MM.1S (cell line): ENCODE measurements around the gene PHF21B.

Experiments used
- DNase-seq: peaks from one replicate; pipeline ENCODE4 v3.0.0-alpha.2; 2015
- H2AFZ ChIP-seq: fragments of 300-600 bp; sonication (generic); 2 replicates; pipeline ENCODE4 v1.6.0; 2016; ENCODE audit warnings: antibody characterized with exemption, low read length
- H3F3A ChIP-seq: fragments of 300-600 bp; sonication (generic); 2 replicates; pipeline ENCODE4 v1.6.1; 2016; ENCODE audit warnings: mild to moderate bottlenecking, antibody characterized with exemption, low read length, moderate library complexity, mixed read lengths; ENCODE audit not compliant: insufficient read depth
- H3K27ac ChIP-seq: fragments of 300-600 bp; sonication (generic); 2 replicates; pipeline ENCODE4 v1.5.1; 2016; ENCODE audit warnings: mild to moderate bottlenecking, low read length
- H3K27me3 ChIP-seq: fragments of 300-600 bp; sonication (generic); replicated peaks from 2 replicates; pipeline ENCODE4 v1.6.0; 2016; ENCODE audit warnings: low read length; ENCODE audit not compliant: insufficient read depth
- H3K36me3 ChIP-seq: fragments of 300-600 bp; sonication (generic); replicated peaks from 2 replicates; pipeline ENCODE4 v1.6.1; 2016; ENCODE audit warnings: mild to moderate bottlenecking, low read length, mixed read lengths; ENCODE audit not compliant: insufficient read depth
- H3K4me1 ChIP-seq: fragments of 300-600 bp; sonication (generic); 2 replicates; pipeline ENCODE4 v1.6.1; 2016; ENCODE audit warnings: low read length, mixed read lengths
- H3K4me2 ChIP-seq: fragments of 300-600 bp; sonication (generic); 2 replicates; pipeline ENCODE4 v1.6.0; 2016; ENCODE audit warnings: low read depth, low read length
- H3K4me3 ChIP-seq: fragments of 300-600 bp; sonication (generic); 2 replicates; pipeline ENCODE4 v1.5.1; 2016; ENCODE audit warnings: low read length, mixed read lengths
- H3K79me2 ChIP-seq: fragments of 300-600 bp; sonication (generic); 2 replicates; pipeline ENCODE4 v1.6.1; 2016; ENCODE audit warnings: mixed run types, low read length, mixed read lengths
- H3K9ac ChIP-seq: fragments of 300-600 bp; sonication (generic); 2 replicates; pipeline ENCODE4 v1.6.1; 2016; ENCODE audit warnings: low read length, mixed read lengths
- H3K9me2 ChIP-seq: fragments of 300-600 bp; sonication (generic); replicated peaks from 2 replicates; pipeline ENCODE4 v1.6.1; 2016; ENCODE audit warnings: mild to moderate bottlenecking, low read length, mixed read lengths; ENCODE audit not compliant: insufficient read depth
- H3K9me3 ChIP-seq: fragments of 300-600 bp; sonication (generic); replicated peaks from 2 replicates; pipeline ENCODE4 v1.6.1; 2016; ENCODE audit warnings: mild to moderate bottlenecking, low read length, mixed read lengths; ENCODE audit not compliant: insufficient read depth
- H4K20me1 ChIP-seq: fragments of 300-600 bp; sonication (generic); 2 replicates; pipeline ENCODE4 v1.6.1; 2016; ENCODE audit warnings: mild to moderate bottlenecking, low read length, moderate library complexity, mixed read lengths; ENCODE audit not compliant: insufficient read depth
- EZH2 ChIP-seq: fragments of 300-600 bp; sonication (generic); optimal IDR thresholded peaks from 2 replicates; pipeline ENCODE3; 2017; ENCODE audit warnings: low read depth, mild to moderate bottlenecking, antibody characterized with exemption, low read length, mixed read lengths
- EZH2phosphoT487 ChIP-seq: fragments of 300-600 bp; sonication (generic); IDR thresholded peaks from 2 replicates; pipeline ENCODE4 v1.6.1; 2018; ENCODE audit warnings: antibody characterized with exemption, low read length
- TF ChIP-seq, protein P1 (sequence below): fragments of 300-600 bp; sonication (generic); IDR thresholded peaks from 2 replicates; pipeline ENCODE4 v1.5.1; 2016; ENCODE audit warnings: antibody characterized with exemption, low read length, mixed read lengths

PHF21B gene

DNA sequence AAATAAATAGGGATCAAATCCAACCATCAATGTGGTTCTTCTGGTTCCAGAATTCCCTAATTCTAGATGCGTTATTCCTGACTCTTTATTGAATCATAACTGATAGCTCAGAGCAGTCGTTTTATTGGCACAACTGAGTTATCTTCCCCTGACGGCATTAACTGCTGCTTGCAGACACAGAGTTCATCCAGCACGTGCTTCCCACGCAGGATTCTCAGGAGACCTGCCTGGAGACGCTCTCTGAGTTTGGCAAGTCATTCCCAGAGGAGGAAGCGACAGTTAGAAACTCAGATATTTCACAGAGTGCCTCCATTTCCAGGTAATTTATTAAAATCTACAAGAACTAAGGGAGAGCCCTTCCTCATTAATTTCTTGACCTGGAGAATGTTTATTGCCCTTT lies 35.4 kb upstream of the PHF21B start:
- no peaks in the 10 kb centered on the region for H3K36me3 ChIP-seq
- no peaks in the 10 kb centered on the region for H3K4me1 ChIP-seq
- H4K20me1 ChIP-seq: no peaks in the 10 kb centered on the region
- H3K4me3 ChIP-seq: no peak overlapping the region
- no peaks in the 10 kb centered on the region for H3K9me3 ChIP-seq
- TF ChIP-seq EZH2phosphoT487 (no peak), EZH2 (no peak)
- TF ChIP-seq, protein P1, sequence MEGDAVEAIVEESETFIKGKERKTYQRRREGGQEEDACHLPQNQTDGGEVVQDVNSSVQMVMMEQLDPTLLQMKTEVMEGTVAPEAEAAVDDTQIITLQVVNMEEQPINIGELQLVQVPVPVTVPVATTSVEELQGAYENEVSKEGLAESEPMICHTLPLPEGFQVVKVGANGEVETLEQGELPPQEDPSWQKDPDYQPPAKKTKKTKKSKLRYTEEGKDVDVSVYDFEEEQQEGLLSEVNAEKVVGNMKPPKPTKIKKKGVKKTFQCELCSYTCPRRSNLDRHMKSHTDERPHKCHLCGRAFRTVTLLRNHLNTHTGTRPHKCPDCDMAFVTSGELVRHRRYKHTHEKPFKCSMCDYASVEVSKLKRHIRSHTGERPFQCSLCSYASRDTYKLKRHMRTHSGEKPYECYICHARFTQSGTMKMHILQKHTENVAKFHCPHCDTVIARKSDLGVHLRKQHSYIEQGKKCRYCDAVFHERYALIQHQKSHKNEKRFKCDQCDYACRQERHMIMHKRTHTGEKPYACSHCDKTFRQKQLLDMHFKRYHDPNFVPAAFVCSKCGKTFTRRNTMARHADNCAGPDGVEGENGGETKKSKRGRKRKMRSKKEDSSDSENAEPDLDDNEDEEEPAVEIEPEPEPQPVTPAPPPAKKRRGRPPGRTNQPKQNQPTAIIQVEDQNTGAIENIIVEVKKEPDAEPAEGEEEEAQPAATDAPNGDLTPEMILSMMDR: no peak
- no peaks in the 10 kb centered on the region for H3K79me2 ChIP-seq
- no peak overlapping the region for H3K27ac ChIP-seq
- no peak overlapping the region for H2AFZ ChIP-seq
- H3K4me2 ChIP-seq: no peak overlapping the region
- peaks cover 98% of the 10 kb centered on the region for H3K27me3 ChIP-seq
- no peak for DNase-seq
- H3F3A ChIP-seq: no peaks in the 10 kb centered on the region
- no peak overlapping the region for H3K9ac ChIP-seq
- H3K9me2 ChIP-seq: no peaks in the 10 kb centered on the region

DNA sequence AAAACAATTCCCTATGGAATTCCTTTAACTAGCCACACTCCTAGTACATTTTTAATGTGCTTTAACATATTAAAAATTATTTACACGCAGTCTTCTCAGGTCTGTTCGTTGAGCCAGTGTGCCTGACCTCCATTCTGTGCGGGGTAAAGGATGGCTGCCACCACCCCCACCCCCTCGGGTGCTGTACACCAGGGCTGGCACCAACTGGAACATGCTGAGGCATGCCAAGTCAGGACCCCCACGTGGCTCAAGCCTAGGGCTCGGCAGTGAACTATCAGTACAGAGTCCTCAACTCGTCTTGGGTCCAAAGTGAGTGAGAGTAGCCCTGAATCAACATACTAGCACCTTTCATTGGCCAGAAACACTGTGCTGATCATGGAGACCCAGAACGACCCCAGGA lies 32.5 kb upstream of the PHF21B start:
- H2AFZ ChIP-seq: no peak overlapping the region
- no peaks in the 10 kb centered on the region for H4K20me1 ChIP-seq
- H3K79me2 ChIP-seq: no peaks in the 10 kb centered on the region
- H3K36me3 ChIP-seq: no peaks in the 10 kb centered on the region
- H3K9me2 ChIP-seq: no peaks in the 10 kb centered on the region
- no peak for DNase-seq
- H3F3A ChIP-seq: no peaks in the 10 kb centered on the region
- no peaks in the 10 kb centered on the region for H3K4me1 ChIP-seq
- TF ChIP-seq, protein P1: no peak
- TF ChIP-seq EZH2phosphoT487 (no peak), EZH2 (no peak)
- H3K9me3 ChIP-seq: no peaks in the 10 kb centered on the region
- peaks cover 84% of the 10 kb centered on the region for H3K27me3 ChIP-seq
- H3K4me3 ChIP-seq: no peak overlapping the region
- H3K9ac ChIP-seq: no peak overlapping the region
- H3K4me2 ChIP-seq: no peak overlapping the region
- H3K27ac ChIP-seq: no peak overlapping the region

DNA sequence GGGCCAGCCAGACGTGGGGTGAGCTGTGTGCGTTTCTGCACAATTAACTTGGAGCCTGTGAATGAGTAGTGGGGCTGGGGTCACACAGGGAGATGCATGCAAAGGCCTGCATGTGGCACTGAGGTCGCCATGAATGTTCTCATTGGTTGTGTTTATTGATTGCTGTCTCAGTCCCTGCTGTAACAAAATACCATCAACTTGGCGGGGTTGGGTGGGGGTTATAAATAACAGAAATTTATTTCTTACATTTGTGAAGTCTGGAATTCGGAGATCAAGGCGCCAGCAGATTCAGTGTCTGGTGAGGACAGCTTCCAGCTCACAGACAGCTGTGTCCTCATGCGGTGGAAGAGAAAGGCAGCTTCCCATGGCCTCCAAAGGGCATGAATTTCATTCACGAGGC lies 29.3 kb upstream of the PHF21B start:
- Histone ChIP-seq H2AFZ (no peak overlapping the region), H3F3A (no peaks in the 10 kb centered on the region), H4K20me1 (no peaks in the 10 kb centered on the region), H3K9ac (no peak overlapping the region), H3K36me3 (no peaks in the 10 kb centered on the region), H3K27me3 (peaks cover 85% of the 10 kb centered on the region), H3K4me3 (no peak overlapping the region), H3K4me2 (no peak overlapping the region), H3K4me1 (no peaks in the 10 kb centered on the region), H3K79me2 (no peaks in the 10 kb centered on the region), H3K9me2 (no peaks in the 10 kb centered on the region), H3K27ac (no peak overlapping the region), H3K9me3 (no peaks in the 10 kb centered on the region)
- DNase-seq: no peak
- TF ChIP-seq EZH2 (no peak), EZH2phosphoT487 (no peak)
- TF ChIP-seq, protein P1: no peak
